ENCODE data around the gene OR11H6.

DNA sequence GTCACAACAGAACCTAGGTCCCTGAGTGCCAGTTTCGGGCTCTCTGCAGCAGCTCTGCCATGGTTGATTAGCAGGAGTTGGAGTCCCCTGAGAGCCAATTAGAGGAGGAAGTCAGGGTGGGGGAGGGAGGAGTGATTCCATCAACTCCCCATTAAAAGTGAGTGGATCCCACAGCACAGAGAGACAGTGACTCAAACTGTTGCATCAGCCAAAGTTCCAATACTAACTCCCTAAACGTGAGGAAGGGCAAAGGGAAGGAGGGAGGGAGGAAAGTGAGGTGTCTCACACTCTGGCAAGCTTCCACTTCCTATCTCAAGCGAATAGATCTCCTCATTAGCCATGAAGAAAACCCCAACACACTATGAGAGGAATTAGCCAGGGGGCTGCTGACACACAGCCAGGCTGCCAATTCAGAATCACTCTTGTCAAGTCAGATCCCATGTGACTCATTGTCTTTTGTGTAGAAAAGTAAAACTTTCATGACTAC, 39.2 kb downstream of the OR11H6 start:
- TF ChIP-seq, protein P1, sequence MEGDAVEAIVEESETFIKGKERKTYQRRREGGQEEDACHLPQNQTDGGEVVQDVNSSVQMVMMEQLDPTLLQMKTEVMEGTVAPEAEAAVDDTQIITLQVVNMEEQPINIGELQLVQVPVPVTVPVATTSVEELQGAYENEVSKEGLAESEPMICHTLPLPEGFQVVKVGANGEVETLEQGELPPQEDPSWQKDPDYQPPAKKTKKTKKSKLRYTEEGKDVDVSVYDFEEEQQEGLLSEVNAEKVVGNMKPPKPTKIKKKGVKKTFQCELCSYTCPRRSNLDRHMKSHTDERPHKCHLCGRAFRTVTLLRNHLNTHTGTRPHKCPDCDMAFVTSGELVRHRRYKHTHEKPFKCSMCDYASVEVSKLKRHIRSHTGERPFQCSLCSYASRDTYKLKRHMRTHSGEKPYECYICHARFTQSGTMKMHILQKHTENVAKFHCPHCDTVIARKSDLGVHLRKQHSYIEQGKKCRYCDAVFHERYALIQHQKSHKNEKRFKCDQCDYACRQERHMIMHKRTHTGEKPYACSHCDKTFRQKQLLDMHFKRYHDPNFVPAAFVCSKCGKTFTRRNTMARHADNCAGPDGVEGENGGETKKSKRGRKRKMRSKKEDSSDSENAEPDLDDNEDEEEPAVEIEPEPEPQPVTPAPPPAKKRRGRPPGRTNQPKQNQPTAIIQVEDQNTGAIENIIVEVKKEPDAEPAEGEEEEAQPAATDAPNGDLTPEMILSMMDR (conservative IDR thresholded peaks at IDR 0.05; ENCODE audit: low read depth, low read length), result no peak
- no peak for TF ChIP-seq EZH2 (IDR thresholded peaks at IDR 0.05; ENCODE audit: borderline replicate concordance, low read depth, low read length, poor library complexity, severe bottlenecking)
